Upper lobe of left lung (tissue), 4 donors: ENCODE measurements around the gene TECPR1.

Experiments used
- CTCF ChIP-seq, 6 experiments: fragments of 450-650 bp in 4 of 6; fragments of 200-600 bp in 2 of 6; sonication (generic) in 2 of 6; IDR thresholded peaks; one replicate each; pipeline ENCODE4 v1.5.1; 2016 to 2019; ENCODE audit warnings: antibody characterized with exemption in 6 of 6
- EP300 ChIP-seq, 4 donors: sonication (generic); formaldehyde crosslinking; IDR thresholded peaks; one replicate each; pipeline ENCODE4 v1.5.1; 2017; ENCODE audit warnings: antibody characterized with exemption in 4 of 4, control low read depth in 2 of 4
- POLR2A ChIP-seq, 4 donors: fragments of 450-650 bp; IDR thresholded peaks; one replicate each; pipeline ENCODE4 v1.5.1; 2016 to 2017; ENCODE audit warnings: antibody characterized with exemption in 4 of 4, mild to moderate bottlenecking in 2 of 4
- POLR2AphosphoS5 ChIP-seq, 2 donors: sonication (generic); formaldehyde crosslinking; IDR thresholded peaks; one replicate each; pipeline ENCODE4 v1.5.1; 2017; ENCODE audit warnings: antibody characterized with exemption in 2 of 2

GRCh38 chr7:98228801-98229200, 23.2 kb downstream of the TECPR1 start:
- TF ChIP-seq CTCF (IDR thresholded peaks at IDR 0.05) (no peak), POLR2A (IDR thresholded peaks at IDR 0.05) (no peak), EP300 (IDR thresholded peaks at IDR 0.05) (no peak), POLR2AphosphoS5 (IDR thresholded peaks at IDR 0.05) (no peak)
